ENCODE results near the gene PTPRR.

GRCh38 chr12:70849265-70849960 lies 71.1 kb downstream of the PTPRR start:
- no peak for TF ChIP-seq OVOL2 (CRISPR knock-in tag; IDR thresholded peaks at IDR 0.05; ENCODE audit: borderline replicate concordance)
- TF ChIP-seq CTCF (IDR thresholded peaks at IDR 0.05): no peak

All from WTC11 (cell line).